LHCN-M2 (cell line): Measurements from ENCODE around the gene SH3RF2. TPM values are rescaled to one million over a fixed set of nuclear protein-coding genes. Genes with fewer than 3 reads are reported as not detected.

Experiments
- DNase-seq: peaks from one replicate; pipeline ENCODE4 v3.0.0-alpha.2; 2012; ENCODE audit warnings: low read depth
- total RNA-seq: library from RNA; depleted of rRNA; stranded (reverse); fragments of >200 nt; gene quantifications from 2 replicates; pipeline ENCODE4 v1.2.3, GENCODE V29; 2014

SH3RF2 gene
- total RNA-seq, 1 experiment from 2014 or later, result 1.9 TPM

DNA sequence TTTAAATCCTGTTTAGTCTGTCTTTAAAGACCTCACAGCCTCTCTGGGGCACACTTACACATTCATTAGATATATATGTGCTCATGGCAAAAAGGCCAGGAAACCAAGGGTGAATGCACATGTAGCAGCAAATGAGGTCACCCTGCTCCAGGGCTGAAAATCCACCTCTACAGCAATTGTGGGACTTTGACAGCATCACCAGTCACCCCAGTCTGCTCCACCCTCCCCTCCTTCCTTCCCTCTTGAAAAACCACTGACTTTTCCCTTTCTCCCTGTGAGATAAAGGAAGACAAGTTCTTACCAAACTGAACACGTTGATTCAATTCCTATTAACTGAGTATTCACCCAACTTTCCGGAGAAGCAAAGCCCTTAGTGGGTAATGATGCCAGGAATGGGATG is 15.2 kb upstream of the SH3RF2 start:
- DNase-seq, result no peak

DNA sequence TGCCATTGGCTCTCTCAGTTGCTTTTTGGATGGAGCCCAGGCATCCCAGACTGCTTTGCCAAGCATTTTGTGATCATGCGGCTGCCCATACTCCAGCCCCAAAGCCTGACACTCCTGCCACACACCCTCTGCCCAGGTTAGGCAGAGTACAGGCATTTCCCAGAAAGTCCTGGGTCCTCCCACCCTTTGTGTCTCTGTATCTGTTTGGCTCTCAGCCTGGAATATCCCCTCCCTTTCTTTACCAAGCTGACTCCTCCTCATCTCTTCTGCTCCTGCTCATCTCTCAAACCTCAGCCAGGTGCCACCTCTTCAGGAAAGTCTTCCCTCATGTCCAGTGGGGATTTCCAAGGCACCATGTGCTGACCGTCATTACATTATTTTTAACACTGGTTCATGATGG is 14.3 kb upstream of the SH3RF2 start:
- no peak for DNase-seq

DNA sequence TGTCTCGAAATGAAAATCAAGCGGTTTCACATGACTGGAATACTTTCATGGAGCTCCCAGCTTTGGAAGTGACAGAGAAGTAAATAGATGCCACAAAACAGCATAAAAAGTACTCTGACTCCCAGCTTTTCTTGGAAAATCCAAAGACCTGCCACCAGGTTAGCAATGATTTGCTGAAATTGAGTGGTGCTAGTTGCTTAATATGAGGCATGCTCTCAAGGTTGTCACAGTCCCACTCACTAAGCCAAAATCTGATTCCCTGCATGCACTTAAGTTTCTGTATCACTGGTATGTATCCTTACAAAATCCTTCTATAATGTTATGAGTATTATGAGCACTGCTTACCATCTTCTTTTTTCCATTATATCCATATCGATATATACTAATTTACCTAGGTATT is 13.0 kb upstream of the SH3RF2 start:
- no peak for DNase-seq

DNA sequence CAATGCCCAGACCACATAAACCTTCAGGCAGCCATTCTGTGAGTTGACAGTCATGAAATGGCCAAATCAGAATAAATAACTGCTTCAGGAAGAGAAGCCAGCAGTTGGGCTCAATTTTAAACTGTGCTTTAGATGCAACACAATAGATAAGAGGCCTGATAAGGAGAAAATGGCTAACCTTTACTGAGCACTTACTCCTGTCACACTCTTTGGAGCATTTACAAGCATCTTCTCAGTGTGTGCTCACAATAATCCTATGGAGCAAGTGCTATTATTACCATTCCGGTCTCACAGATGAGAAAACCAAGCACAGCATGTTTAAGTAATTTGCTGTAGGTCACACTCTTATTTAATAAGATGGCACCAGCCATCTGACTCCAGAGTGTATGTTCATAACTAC is 11.5 kb upstream of the SH3RF2 start:
- DNase-seq, result no peak

DNA sequence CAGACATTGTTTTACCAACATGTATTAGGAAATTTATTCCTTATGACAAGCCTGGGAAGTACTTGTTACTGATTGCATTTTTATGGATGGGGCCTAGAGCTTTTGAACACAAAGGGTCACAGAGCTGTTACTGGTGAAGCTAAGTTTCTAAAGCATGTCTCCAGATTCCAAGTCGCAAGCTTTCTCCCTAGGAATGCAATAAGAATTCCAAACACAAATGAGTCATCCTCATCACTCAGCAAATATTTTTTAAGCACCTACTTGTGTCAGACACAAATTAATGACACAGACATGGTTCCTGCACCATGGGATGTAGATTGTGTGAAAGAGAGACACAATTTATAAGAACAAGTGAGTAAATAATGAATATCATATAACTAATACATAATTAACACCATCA is 11.0 kb upstream of the SH3RF2 start:
- peak; percentile 84 for DNase-seq

DNA sequence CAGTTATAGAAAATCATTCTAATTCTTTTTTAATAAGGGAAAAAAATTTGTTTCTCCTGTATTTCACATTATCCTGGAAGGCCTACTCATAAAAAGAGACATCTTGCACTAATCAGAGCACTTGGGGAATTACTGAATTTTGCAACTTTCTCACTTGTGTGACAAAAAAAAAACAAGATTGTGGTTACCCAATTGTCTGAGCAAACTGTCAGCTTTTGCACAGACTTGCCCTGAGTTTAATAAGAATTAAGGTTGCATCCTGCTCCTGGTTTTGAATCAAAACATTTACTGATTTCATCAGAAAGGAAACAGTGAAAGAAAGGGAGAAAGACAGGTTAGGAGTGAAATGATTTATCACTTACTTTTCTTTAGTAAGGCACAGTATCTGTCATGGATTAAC is 10.6 kb upstream of the SH3RF2 start:
- peak; percentile 32 for DNase-seq

DNA sequence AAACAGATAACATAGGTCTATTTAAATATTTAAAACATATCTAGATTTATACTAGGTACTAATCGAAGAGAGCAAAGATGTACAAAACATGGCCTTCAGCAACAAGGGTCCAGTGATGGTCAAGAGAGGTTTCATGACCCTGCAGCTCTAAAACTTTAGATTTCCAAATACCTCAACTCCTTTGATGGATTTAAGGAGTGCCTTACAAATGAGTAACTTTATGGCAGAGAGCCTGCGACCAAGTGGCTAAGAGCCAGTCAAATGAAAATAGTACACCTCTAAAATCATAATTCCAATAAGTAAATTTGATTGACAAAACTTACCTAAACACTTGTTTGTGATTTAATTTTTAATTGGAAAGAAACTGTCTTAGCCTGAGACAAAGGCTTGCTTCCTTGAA is 4.7 kb upstream of the SH3RF2 start:
- no peak for DNase-seq

DNA sequence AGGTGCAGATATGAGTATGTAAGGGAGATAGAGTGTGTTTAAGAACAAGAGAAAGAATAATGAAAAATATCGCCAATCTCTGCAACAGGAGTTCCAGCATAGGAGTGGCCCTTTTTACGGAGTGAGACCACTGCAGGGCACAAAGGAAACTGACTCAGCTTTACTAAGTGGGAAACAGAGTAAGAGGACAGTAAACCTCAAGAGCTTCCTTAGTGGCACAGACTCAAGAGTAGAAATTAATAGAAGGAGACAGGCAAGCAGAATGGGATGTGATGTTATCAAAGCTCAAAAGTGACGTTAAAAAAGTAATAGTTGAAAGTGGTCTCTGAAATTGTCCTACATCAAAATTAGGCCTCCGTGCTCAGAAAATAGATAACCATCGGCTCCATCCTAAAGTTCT is 2.1 kb upstream of the SH3RF2 start:
- DNase-seq, result no peak

DNA sequence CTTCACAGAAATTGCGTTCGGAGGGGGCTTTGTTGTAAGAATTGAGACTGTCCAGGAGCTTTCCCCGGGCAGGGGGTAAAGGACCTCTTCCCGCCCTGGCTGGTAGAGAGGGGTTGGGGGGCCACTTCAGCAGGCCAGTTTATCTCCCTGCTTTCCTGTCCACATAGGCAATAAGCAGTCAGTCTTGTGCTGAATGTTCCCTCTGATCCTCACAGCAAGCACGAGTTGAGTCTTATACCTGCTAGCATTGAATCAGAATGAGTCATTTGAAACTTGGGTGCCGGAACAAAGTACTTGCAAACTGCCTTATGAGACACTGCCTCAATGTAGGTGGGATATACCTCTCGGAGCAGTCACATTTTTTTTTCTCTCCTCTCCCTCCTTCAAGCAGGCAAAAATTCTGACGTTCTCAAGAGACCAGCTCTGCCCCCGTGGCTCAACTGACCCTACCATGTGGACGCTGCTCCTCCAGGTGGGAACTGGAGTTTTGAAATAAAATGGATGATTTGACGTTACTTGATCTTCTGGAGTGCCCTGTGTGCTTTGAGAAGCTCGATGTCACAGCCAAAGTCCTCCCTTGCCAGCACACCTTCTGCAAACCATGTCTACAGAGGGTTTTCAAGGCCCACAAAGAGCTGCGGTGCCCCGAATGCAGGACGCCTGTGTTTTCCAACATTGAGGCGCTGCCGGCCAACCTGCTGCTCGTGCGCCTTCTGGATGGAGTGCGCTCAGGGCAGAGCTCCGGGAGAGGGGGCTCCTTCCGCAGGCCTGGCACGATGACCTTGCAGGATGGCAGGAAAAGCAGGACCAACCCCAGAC is 1.3 kb downstream of the SH3RF2 start:
- DNase-seq, result no peak

DNA sequence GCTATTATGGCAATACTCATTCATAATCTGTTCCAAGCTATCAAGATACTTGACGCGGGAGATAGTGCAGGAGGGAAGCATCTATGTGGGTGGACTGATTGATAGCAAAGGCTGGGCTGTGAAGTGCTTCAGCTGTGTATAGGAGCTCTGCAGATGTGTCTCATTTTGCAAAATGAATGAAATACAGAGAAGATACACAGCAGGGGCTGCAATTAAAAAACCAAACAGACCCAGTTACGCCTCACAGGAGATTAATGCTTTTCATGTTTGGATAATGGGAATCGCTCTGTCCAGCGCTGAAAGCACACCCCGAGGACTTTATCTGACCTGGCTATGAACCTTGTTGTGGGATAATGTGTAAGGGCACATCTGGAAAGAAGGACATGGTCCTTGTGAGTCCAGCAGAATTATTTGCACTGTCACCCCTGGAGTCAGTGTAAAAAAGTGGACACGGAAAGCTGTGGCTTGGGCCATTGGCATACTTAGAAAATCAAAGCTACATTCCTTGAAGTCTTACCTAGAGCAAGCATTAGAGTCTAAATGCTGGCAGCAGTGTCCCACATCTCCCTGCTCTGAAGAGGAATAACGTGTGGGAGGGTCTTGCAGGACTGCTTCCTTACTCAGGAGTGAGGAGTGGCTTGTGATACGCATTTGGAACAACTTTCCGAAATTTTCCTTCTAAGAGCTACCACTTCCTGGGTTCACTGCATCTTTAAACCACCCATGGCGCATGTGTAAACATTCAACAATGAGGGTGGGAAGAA is 2.6 kb downstream of the SH3RF2 start:
- DNase-seq, result no peak

DNA sequence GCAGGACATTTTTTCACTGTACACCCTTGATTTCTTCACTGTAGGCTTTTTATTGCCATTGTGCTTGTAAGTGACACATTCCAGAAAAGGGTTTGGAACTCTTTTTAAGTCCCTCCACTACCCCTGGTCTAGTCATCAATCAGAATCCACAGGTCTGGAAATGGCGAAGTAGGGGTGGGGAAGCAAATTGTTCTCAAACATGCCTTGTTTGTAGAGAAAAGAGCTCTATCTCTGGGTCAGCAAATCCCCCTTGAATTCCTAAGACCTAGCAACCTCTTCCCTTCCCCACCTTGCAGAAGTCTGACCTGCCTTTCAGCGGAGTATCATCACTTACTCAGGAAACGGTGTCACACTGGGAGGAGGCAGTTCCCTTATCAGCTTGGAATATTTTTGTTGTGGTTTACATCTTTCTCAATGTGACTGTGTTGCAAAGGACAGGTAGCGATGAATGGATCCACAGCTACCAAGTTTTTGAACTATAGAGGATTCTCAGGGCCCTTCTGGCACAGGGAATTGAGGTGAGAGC is 3.2 kb downstream of the SH3RF2 start:
- no peak for DNase-seq

DNA sequence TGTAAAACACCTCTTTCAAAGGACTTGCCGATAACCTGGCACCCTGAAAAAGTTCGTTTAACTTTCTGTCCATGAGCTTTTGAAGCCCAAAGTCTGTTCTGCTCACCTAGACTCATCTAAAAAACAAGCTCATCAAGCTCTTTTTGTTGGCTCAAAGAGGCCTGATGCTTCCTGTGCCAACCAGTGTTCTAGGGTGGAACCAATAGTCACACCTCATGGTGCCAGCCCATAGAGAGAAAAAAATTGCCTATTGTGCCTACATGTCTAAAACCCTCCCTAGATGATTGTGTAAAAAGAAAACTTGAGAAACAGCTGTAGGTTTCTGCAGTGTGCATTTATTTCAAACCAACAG is 4.7 kb downstream of the SH3RF2 start:
- no peak for DNase-seq

DNA sequence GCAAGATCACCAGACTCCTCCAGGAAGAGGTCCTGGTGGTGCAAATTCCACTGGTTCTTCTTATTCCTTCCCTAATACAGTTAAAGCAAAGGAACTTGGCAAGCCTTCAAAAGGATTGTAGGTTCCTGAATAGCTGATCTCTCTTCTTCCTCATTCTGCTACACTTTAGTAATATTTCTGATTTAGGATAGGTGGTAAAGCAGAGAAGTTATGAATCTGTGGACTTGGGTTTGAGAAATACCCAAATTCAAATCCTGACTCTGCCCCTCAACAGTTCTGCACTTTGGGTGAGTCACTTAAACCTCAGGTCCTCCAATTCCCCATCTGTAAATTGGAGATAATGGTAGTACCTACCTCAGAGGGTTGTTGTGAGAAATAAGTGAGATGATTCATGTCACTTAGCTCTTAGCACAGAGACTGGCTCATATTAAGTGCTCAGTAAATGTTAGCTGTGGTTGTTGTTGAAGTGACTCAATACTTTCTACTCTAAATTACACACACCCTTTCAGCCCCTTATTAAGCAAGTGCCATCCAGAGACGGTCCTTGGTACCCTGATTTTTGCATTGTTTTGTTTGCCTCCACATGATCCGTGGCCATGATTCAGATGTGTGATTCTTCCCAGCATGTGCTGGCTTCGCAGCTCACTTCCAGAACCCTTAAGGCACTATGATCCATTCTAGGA is 5.2 kb downstream of the SH3RF2 start:
- peak; percentile 47 for DNase-seq

DNA sequence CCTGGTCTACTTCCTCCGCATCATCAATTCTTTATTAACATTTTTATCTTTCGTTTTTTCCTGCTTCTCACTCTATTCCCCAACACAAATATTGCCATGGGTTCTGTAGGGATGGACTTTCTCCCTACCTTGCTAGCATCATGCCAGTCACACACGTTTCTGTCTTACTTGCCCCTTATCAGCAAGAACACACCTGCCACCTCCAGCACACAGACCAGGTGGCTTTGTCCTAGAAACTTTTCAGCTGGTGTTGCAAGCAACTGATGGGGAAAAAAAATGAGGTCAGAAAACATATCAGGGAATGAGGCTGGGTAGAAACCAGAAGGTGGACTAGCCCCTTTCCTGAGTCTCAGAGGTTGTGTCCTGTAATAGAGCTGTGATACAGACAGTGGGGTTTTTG is 5.8 kb downstream of the SH3RF2 start:
- DNase-seq, result no peak

DNA sequence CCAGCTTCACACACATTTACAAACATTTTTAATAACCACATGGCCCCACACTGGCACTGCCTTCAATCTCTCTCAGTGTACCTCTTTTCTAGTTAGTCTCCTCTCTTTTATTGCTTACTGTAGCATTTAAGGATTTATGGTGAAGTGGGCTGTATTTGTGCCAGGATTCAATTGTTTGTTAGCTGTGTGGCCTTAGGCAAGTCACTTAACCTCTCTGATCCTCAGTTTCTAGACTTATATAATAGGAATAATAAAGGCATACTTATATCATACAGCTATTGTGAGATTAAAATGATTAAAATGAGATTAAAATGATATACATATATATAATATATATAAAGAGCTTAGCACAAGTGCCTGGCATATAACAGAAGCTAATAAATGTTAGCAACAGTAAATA is 6.4 kb downstream of the SH3RF2 start:
- no peak for DNase-seq

DNA sequence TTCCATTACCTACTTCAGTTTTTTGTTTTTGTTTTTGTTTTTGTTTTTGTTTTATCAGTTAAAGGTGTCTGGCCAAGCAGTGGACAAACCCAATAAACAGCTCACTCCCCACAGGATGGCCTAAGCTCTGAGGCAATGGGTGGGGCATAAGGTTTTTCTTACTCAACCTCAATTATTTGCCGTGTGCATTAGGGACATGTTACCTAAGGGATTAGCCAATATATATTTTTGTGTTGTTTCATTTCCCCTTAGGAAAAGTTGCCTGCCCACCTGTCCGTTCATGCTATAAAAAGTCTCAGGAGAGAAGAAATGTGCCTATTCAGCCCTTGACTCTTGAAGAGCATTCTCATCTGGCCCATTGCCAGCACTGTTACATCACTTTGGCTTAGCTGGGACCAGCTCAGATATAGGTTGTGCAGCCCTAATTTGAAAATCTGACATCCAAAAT is 7.3 kb downstream of the SH3RF2 start:
- DNase-seq, result peak; percentile 33

DNA sequence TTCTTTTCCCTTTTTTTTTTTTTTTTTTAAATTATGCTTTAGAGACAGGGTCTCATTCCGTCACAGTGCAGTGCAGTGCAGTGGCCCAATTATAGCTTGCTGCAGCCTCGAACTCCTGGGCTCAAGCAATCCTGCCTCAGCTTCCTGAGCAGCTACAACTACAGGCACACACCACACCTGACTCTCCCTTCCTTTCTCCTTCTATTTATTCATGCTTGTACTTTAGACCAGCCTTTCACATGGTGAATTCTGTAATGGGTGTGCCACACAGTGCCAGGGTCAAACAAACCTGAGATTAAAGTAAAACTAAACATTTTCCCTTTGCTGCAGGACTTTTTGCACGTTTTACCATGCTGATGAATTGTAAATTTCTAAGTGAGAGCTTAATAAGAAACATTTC is 8.0 kb downstream of the SH3RF2 start:
- DNase-seq, result no peak

DNA sequence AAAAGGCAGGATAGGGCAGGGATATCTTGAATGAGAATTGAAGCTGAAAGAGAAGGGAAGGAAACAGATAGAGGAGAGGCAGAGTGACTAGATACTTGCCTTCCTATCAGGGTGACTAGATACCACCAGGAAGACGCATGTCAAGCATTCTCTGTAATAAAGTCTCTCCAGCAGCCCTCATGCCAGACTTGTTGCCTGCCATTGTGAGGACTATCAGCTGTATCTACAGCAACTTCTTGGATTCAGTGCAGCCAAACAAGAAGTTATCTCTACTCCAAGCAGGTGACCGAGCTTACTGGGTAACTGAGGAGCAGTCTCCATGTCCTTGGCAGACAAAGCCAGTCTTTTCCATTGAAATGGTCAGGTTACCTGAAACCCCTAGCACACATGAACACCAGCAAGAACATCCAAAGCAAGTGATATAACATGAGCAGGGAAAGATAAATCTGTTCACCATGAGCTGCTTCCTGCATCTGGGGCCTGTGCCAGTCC is 9.3 kb downstream of the SH3RF2 start:
- DNase-seq, result no peak

DNA sequence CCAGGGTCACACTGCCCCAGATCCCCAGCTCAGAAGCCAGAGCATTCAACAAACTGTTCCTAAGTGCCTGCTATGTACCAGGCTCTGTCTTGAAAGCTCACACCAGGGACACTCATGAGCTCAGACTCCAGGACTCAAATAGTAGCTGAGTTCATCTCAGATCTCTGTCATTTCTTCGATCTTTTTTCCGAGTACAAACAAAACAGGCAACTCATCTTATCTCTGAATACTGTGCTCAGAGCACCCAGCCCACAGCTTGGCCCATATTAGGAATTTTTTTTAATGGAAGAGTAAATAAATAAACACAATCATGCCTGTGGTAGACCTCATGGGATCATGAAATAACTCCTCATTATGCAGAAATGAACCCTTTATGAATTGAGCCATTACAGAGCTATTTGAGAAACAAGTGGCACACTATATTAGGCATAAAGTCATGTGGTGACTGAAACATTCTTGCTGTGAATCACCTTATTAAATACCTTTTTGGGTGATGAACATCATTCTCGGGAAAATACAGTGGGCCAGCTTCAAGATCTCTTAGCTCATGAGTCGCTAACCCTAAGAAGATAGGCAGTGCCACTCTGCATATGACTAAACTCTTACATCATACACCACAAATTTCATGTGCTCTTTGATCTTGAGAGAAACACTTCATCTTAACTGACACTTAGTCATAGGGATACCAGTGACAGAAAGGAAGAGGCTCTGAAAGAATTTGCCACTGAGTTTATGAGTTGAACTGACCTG is 9.9 kb downstream of the SH3RF2 start:
- DNase-seq, result peak; percentile 89

DNA sequence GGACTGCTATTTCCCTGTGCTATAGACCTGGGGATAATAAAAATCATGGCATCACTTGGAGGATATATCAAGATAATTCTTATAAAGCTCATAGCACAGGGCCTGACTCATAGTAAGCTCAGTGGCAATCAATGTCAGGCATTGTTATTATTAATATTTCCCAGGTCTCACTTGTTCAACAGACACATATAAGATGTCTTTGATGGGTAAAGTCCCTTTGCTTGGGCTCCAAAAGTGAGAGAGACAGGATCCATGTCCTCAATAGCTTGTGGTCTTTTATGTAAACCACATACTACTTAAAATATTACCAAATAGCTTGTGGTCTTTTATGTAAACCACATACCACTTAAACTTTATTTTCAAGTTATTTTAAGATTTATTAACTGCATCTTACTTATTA is 11.2 kb downstream of the SH3RF2 start:
- no peak for DNase-seq

DNA sequence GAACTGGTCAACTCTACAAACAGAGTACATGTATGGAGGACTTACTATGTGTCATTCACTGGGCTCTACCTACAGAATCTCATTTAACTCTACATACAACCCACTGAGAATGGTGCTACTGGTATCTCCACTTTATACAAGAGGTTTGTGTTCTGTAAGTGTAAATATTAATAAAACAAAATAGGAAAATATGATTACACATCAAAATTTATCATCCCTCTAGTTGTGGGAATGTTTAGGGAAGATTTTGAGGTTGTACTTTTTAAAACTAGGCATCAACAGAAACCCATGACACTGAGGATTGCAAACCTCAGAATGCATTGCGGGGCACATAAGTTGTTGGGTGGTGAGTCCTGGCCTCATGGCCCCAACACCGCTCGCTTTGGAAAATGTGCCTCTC is 11.7 kb downstream of the SH3RF2 start:
- DNase-seq, result no peak
